HT-29 (cell line): ENCODE results near the gene RMND5B. TPM values are rescaled to one million over a fixed set of nuclear protein-coding genes. Genes with fewer than 3 reads are reported as not detected.
"Not testable (repeated sequence)": the region's sequence is repeated elsewhere in the genome, so short reads cannot be mapped to it uniquely, and the experiment has no call there.

Experiments used
- DNase-seq: peaks from one replicate; pipeline ENCODE4 v3.0.0-alpha.2; 2015; ENCODE audit warnings: low spot score
- total RNA-seq: library from RNA; depleted of rRNA; stranded (reverse); fragments of >200 nt; shearing (Covaris generic); gene quantifications from 2 replicates; pipeline ENCODE4 v1.2.3, GENCODE V29; 2014

The RMND5B gene
- total RNA-seq, 1 experiment from 2014 or later: 50.0 TPM

- no peak for DNase-seq
Measured at GRCh38 chr5:178170455-178170854, 39.6 kb downstream of the RMND5B start.

GRCh38 chr5:178174456-178174855 is 43.6 kb downstream of the RMND5B start:
- no peak for DNase-seq

- DNase-seq: no peak
Measured at GRCh38 chr5:178176791-178177190, 46.0 kb downstream of the RMND5B start.

GRCh38 chr5:178177569-178177968 is 46.8 kb downstream of the RMND5B start:
- DNase-seq: no peak

- no peak for DNase-seq
Measured at GRCh38 chr5:178180141-178180863, 49.5 kb downstream of the RMND5B start.

- DNase-seq: no peak
Measured at GRCh38 chr5:178182158-178182876, 51.5 kb downstream of the RMND5B start.

GRCh38 chr5:178186427-178186826 is 55.6 kb downstream of the RMND5B start:
- DNase-seq: no peak

- no peak for DNase-seq
Measured at GRCh38 chr5:178187014-178187413, 56.2 kb downstream of the RMND5B start, which contains the start of gene GMCL2. TSS of gene GMCL2 (minus strand) at chr5:178187371. CDS start at chr5:178187299, 72 bp downstream.

GRCh38 chr5:178189433-178189832 is 58.6 kb downstream of the RMND5B start:
- DNase-seq: no peak

- DNase-seq: no peak
Measured at GRCh38 chr5:178191661-178192060, 60.8 kb downstream of the RMND5B start.

- no peak for DNase-seq
Measured at GRCh38 chr5:178192244-178192643, 61.4 kb downstream of the RMND5B start.

GRCh38 chr5:178192787-178193186 is 62.0 kb downstream of the RMND5B start:
- DNase-seq: no peak

GRCh38 chr5:178193251-178193809 is 62.5 kb downstream of the RMND5B start:
- DNase-seq: no peak

GRCh38 chr5:178194026-178194425 is 63.2 kb downstream of the RMND5B start:
- no peak for DNase-seq

- DNase-seq: no peak
Measured at GRCh38 chr5:178196281-178196812, 65.5 kb downstream of the RMND5B start.

- no peak for DNase-seq
Measured at GRCh38 chr5:178196986-178197385, 66.2 kb downstream of the RMND5B start.

GRCh38 chr5:178198151-178198550 is 67.3 kb downstream of the RMND5B start:
- not testable (repeated sequence) for DNase-seq

GRCh38 chr5:178198706-178199105 is 67.9 kb downstream of the RMND5B start:
- DNase-seq: no peak

- no peak for DNase-seq
Measured at GRCh38 chr5:178199581-178200434, 69.0 kb downstream of the RMND5B start.
